Bronchial epithelial cell (primary cell): ENCODE results near the gene SNRPD2. TPM values are rescaled to one million over a fixed set of nuclear protein-coding genes. Genes with fewer than 3 reads are reported as not detected.

Source experiments
- DNase-seq: peaks from one replicate; pipeline ENCODE4 v3.0.0-alpha.2; 2010; ENCODE audit warnings: low read depth
- FAIRE-seq: peaks from 2 replicates; lab custom pipeline; 2011; peaks lifted over from hg19 to GRCh38; lab: Jason Lieb, UNC
- H3K27me3 ChIP-seq: 2 replicates; pipeline ENCODE4 v1.5.1; 2011; ENCODE audit warnings: low read length; ENCODE audit not compliant: control insufficient read depth, insufficient read depth
- H3K36me3 ChIP-seq: 2 replicates; pipeline ENCODE4 v1.5.1; 2011; ENCODE audit warnings: low read length; ENCODE audit not compliant: control insufficient read depth, insufficient read depth
- H3K4me3 ChIP-seq: 2 replicates; pipeline ENCODE4 v1.5.1; 2011; ENCODE audit warnings: mild to moderate bottlenecking, low read depth, low read length, control low read depth
- total RNA-seq: library from RNA; depleted of rRNA; stranded (reverse); fragments of >200 nt; gene quantifications from 2 replicates; pipeline ENCODE4 v1.2.1, GENCODE V29; 2014
- TF ChIP-seq, protein P1 (sequence below): IDR thresholded peaks from 2 replicates; pipeline ENCODE4 v1.5.1; 2011; ENCODE audit warnings: mild to moderate bottlenecking, moderate library complexity, low read length, control low read depth, inconsistent platforms; ENCODE audit not compliant: insufficient read depth, severe bottlenecking

SNRPD2 gene
- total RNA-seq, 1 donor from 2014 or later = 429 TPM

- H3K27me3 ChIP-seq = no peaks in the 10 kb centered on the region
- no peak overlapping the region for H3K4me3 ChIP-seq
- FAIRE-seq (no peak), DNase-seq (no peak)
- peaks cover 1% of the 10 kb centered on the region for H3K36me3 ChIP-seq
- TF ChIP-seq, protein P1, sequence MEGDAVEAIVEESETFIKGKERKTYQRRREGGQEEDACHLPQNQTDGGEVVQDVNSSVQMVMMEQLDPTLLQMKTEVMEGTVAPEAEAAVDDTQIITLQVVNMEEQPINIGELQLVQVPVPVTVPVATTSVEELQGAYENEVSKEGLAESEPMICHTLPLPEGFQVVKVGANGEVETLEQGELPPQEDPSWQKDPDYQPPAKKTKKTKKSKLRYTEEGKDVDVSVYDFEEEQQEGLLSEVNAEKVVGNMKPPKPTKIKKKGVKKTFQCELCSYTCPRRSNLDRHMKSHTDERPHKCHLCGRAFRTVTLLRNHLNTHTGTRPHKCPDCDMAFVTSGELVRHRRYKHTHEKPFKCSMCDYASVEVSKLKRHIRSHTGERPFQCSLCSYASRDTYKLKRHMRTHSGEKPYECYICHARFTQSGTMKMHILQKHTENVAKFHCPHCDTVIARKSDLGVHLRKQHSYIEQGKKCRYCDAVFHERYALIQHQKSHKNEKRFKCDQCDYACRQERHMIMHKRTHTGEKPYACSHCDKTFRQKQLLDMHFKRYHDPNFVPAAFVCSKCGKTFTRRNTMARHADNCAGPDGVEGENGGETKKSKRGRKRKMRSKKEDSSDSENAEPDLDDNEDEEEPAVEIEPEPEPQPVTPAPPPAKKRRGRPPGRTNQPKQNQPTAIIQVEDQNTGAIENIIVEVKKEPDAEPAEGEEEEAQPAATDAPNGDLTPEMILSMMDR = no peak
These were observed 14.1 kb upstream of the SNRPD2 start for GRCh38 chr19:45705710-45706415.

GRCh38 chr19:45705115-45705514, 13.4 kb upstream of the SNRPD2 start:
- Histone ChIP-seq H3K4me3 (no peak overlapping the region), H3K27me3 (no peaks in the 10 kb centered on the region), H3K36me3 (peaks cover 1% of the 10 kb centered on the region)
- DNase-seq = no peak
- TF ChIP-seq, protein P1 = no peak
- no peak for FAIRE-seq

DNA sequence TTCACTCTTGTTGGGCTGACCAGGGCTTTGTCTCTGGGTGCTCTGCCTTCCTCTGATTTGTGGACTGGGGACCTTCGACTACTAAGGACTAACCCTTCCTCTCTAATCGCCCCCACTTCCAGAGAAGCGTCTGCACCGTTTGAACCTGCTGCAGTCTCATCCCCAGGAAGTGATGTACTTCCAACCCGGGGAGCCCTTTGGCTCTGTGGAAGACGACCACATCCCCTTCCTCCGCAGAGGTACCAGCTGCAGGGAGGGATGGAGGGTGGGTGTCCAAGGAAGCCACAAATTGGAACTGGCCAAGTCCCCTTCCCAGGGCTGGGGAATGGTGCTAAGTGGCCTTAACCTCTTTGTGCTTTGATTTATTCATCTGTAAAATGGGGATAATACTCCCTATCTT, 9.9 kb upstream of the SNRPD2 start:
- TF ChIP-seq, protein P1 = no peak
- Histone ChIP-seq H3K36me3 (peaks cover 3% of the 10 kb centered on the region), H3K4me3 (no peak overlapping the region), H3K27me3 (no peaks in the 10 kb centered on the region)
- FAIRE-seq = no peak
- DNase-seq = no peak

GRCh38 chr19:45693106-45693788, 1.5 kb upstream of the SNRPD2 start:
- peaks cover 14% of the 10 kb centered on the region for H3K36me3 ChIP-seq
- peak overlapping the region; percentile 63 for H3K4me3 ChIP-seq
- DNase-seq = peak; percentile 40
- H3K27me3 ChIP-seq = no peaks in the 10 kb centered on the region
- FAIRE-seq = no peak
- TF ChIP-seq, protein P1 = peak; percentile 93

DNA sequence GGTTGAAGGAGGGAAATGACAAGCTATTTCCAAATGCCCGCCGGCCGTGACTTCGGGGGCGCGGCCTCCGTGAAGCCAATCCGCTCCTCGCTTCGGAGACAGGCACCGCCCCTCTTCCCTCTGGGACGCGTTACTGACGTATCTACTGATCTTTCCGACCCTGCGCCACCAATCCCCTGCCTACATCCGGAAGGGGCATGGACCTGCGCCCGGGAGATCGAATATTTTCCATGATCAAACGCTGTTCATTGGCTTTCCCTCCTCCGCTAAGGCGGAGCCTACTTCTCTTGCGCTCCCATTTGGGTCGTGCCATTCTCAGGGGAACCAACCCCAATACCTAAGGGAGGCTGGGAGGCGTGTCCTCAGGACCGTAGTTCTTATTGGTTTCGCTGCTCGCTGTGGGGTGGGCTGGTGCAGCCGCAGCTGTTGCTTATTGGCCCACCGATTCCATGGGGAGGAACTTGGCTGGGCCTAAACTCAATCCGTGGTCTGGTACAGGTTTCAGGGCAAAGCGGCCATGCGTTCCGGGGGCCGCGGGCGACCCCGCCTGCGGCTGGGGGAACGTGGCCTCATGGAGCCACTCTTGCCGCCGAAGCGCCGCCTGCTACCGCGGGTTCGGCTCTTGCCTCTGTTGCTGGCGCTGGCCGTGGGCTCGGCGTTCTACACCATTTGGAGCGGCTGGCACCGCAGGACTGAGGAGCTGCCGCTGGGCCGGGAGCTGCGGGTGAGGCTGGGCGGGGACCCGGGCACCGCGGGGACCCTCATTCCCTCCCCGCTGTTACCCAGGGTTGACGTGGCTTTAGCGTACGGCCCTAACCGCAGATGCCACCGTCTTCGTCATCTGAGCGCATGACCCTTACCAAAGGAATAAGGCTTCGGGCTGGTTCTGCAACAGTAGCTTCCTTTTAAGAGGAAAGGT, 693 bp upstream of the SNRPD2 start, which contains the start of gene QPCTL:
Gene QPCTL (plus strand): TSS at position 480 of the 919 bp plus-strand sequence. CDS start 38 bp downstream, at position 518.
- FAIRE-seq (peak; percentile 91), DNase-seq (peak; percentile 99)
- no peaks in the 10 kb centered on the region for H3K27me3 ChIP-seq
- H3K36me3 ChIP-seq = peaks cover 20% of the 10 kb centered on the region
- TF ChIP-seq, protein P1 = no peak
- H3K4me3 ChIP-seq = peak within 1 kb of the TSS; percentile 63
